ENCODE measurements around the gene ACAT2. TPM values are rescaled to one million over a fixed set of nuclear protein-coding genes. Genes with fewer than 3 reads are reported as not detected.

Gene ACAT2
- total RNA-seq, 1 donor from 2014 or later = 119 TPM

DNA sequence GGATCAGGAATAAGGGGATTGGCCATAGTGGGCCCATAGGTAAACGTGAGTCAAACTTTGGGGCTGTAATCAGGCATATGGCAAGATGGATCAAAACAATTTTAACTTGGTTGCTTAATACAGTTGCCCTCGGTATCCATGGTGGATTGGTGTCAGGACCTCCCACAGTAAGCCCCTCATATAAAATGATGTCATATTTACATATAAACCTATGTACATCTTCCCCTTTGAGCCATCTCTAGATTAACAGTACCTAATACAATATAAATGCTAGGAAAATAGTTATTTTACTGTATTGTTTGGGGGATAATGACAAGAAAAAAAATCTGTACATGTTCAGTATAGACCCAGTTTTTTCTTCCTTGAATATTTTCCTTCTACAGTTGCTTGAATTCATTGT lies 7.4 kb upstream of the ACAT2 start:
- no peak overlapping the region for H3K4me3 Mint-ChIP-seq (ENCODE audit: unreplicated experiment)
- peaks cover 22% of the 10 kb centered on the region for H3K36me3 Mint-ChIP-seq (ENCODE audit: low read depth, unreplicated experiment)
- H3K4me1 Mint-ChIP-seq (ENCODE audit: unreplicated experiment) = peaks cover 4% of the 10 kb centered on the region
- no peaks in the 10 kb centered on the region for H3K27me3 Mint-ChIP-seq (ENCODE audit: unreplicated experiment)
- no peak overlapping the region for H3K27ac Mint-ChIP-seq (ENCODE audit: unreplicated experiment)
- H3K9me3 Mint-ChIP-seq (ENCODE audit: unreplicated experiment) = no peaks in the 10 kb centered on the region
- no peak for DNase-seq (ENCODE audit: low spot score)
- TF ChIP-seq CTCF (IDR thresholded peaks at IDR 0.05; ENCODE audit: unreplicated experiment) = no peak

DNA sequence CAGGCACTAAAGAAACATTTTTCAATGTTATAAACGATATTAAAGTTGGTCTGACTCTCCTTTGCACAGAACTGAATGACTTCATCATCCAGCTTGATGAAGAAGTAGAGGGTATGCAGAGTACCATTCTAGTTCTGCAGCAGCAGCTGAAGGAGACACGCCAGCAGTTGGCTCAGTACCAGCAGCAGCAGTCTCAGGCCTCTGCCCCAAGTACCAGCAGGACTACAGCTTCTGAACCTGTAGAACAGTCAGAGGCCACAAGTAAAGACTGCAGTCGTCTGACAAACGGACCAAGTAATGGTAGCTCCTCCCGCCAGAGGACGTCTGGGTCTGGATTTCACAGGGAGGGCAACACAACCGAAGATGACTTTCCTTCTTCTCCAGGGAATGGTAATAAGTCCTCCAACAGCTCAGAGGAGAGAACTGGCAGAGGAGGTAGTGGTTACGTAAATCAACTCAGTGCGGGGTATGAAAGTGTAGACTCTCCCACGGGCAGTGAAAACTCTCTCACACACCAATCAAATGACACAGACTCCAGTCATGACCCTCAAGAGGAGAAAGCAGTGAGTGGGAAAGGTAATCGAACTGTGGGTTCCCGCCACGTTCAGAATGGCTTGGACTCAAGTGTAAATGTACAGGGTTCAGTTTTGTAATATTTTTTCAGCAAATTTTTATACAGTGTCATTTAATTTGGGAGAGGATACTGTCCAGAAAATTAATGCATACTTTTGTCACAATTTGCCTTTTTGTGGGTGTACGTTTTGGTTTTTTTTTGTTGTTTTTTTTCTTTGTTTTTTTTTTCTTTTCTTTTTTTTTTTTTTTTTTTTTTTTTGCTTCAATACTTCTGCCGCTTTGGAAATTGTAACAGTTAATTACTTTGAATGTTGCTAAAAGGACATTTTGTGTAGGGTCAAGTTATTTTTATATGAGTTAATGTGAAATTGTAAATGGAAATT lies 6.6 kb upstream of the ACAT2 start:
- Mint-ChIP-seq H3K4me1 (ENCODE audit: unreplicated experiment) (peaks cover 10% of the 10 kb centered on the region), H3K36me3 (ENCODE audit: low read depth, unreplicated experiment) (peaks cover 24% of the 10 kb centered on the region), H3K27me3 (ENCODE audit: unreplicated experiment) (peaks cover 3% of the 10 kb centered on the region), H3K27ac (ENCODE audit: unreplicated experiment) (peak overlapping the region; percentile 26), H3K4me3 (ENCODE audit: unreplicated experiment) (peak overlapping the region; percentile 70), H3K9me3 (ENCODE audit: unreplicated experiment) (no peaks in the 10 kb centered on the region)
- TF ChIP-seq CTCF (IDR thresholded peaks at IDR 0.05; ENCODE audit: unreplicated experiment) = no peak
- no peak for DNase-seq (ENCODE audit: low spot score)

DNA sequence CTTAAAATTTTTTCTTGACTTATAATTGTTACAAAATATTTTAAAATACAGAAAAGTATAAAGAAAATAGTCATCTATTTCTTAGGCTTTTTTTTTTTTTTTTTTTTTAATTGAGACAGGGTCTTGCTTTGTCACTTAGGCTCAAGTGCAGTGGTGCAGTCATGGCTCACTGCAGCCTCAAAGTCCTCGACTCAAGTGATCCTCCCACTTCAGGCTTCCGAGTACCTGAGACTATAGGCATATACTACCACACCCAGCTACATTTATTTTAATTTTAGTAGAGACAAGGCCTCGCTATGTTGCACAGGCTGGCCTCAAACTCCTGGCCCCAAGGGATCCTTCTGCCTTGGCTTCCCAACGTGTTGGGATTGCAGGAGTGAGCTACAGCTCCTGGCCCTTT lies 5.3 kb upstream of the ACAT2 start:
- Mint-ChIP-seq H3K27ac (ENCODE audit: unreplicated experiment) (no peak overlapping the region), H3K4me3 (ENCODE audit: unreplicated experiment) (no peak overlapping the region)

DNA sequence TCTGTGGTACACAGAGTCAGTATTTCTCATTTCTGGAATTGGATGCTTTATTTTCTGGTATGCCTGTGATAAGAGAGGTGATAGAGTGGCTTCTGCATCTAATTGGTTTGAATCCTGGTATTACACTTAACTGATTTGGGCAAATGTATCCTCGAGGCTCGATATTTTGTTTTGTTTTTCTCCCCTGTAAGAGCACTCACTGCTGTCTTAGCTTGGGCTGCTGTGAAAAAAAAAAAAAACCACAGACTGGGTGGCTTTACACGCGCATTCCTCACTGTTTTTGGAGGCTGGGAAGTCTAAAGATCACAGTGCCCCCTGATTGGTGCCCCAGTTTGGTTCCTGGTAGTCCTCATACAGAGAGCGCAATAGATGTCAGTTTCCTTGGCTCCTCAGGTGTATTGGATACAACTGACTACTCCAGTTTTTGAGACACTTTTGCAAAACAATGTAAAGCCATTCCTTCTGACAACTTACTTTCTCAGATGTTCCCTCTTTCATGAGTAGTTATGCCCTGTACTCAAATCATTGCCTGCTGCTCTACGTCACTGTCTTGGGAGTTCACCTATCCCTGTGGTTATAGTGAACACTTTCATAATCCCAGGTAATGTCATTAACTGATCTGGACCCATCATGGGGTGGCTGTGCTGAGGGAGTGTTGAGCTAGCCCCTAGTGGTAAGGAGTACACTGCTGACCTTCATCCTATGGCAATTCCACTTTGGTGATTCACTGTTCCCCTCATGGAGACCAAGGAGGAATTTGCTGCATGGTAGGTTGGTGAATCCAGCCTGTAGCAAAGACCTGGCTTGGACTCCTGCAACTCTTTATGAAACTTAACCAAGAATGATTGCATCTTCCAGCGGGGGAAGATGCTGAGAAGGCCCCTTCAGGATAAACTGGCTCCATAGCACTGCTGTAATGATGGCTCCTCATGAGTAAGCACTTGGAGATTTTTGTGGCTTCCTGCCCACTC lies 3.5 kb upstream of the ACAT2 start:
- Mint-ChIP-seq H3K9me3 (ENCODE audit: unreplicated experiment) (no peaks in the 10 kb centered on the region), H3K27ac (ENCODE audit: unreplicated experiment) (peak overlapping the region; percentile 52), H3K27me3 (ENCODE audit: unreplicated experiment) (peaks cover 16% of the 10 kb centered on the region), H3K4me1 (ENCODE audit: unreplicated experiment) (peaks cover 28% of the 10 kb centered on the region), H3K36me3 (ENCODE audit: low read depth, unreplicated experiment) (peaks cover 29% of the 10 kb centered on the region), H3K4me3 (ENCODE audit: unreplicated experiment) (peak overlapping the region; percentile 38)
- no peak for TF ChIP-seq CTCF (IDR thresholded peaks at IDR 0.05; ENCODE audit: unreplicated experiment)
- no peak for DNase-seq (ENCODE audit: low spot score)

More for the DNA sequence above, 5.3 kb upstream of the ACAT2 start:
- Mint-ChIP-seq H3K27me3 (ENCODE audit: unreplicated experiment) (peaks cover 10% of the 10 kb centered on the region), H3K9me3 (ENCODE audit: unreplicated experiment) (no peaks in the 10 kb centered on the region), H3K4me1 (ENCODE audit: unreplicated experiment) (peaks cover 22% of the 10 kb centered on the region), H3K36me3 (ENCODE audit: low read depth, unreplicated experiment) (peaks cover 24% of the 10 kb centered on the region)
- no peak for TF ChIP-seq CTCF (IDR thresholded peaks at IDR 0.05; ENCODE audit: unreplicated experiment)
- DNase-seq (ENCODE audit: low spot score) = no peak
